Keratinocyte (primary cell): Measurements from ENCODE around the gene FOXI2. TPM values are rescaled to one million over a fixed set of nuclear protein-coding genes. Genes with fewer than 3 reads are reported as not detected.

Source experiments
- DNase-seq: peaks from one replicate; pipeline ENCODE4 v3.0.0-alpha.2; 2011; ENCODE audit warnings: low read depth, missing footprints, low spot score
- FAIRE-seq: peaks from 2 replicates; lab custom pipeline; 2011; peaks lifted over from hg19 to GRCh38; lab: Jason Lieb, UNC
- H2AFZ ChIP-seq: 2 replicates; pipeline ENCODE4 v1.6.0; 2012; ENCODE audit warnings: low read length, control low read depth, inconsistent platforms; ENCODE audit not compliant: control insufficient read depth
- H3K27ac ChIP-seq: 2 replicates; pipeline ENCODE4 v1.5.1; 2011; ENCODE audit warnings: low read length; ENCODE audit not compliant: control insufficient read depth, insufficient read depth
- H3K27me3 ChIP-seq: 3 replicates; pipeline ENCODE4 v1.6.0; 2011; ENCODE audit warnings: low read length; ENCODE audit not compliant: control insufficient read depth, insufficient read depth; ENCODE audit errors: extremely low read depth
- H3K36me3 ChIP-seq, 2 experiments: 2 replicates in 1 of 2; 3 replicates in 1 of 2; pipeline ENCODE4 v1.5.1; 2011; ENCODE audit warnings: low read length in 2 of 2, mild to moderate bottlenecking in 1 of 2; ENCODE audit not compliant: control insufficient read depth in 2 of 2, insufficient read depth in 2 of 2; ENCODE audit errors: extremely low read depth in 1 of 2
- H3K4me1 ChIP-seq: 3 replicates; pipeline ENCODE4 v1.5.1; 2011; ENCODE audit warnings: low read length; ENCODE audit not compliant: control insufficient read depth, insufficient read depth; ENCODE audit errors: extremely low read depth
- H3K4me2 ChIP-seq: 3 replicates; pipeline ENCODE4 v1.6.0; 2011; ENCODE audit warnings: low read depth, low read length; ENCODE audit not compliant: control insufficient read depth, insufficient read depth; ENCODE audit errors: extremely low read depth
- H3K4me3 ChIP-seq, 3 experiments: fragments of 200-600 bp in 1 of 3; sonication (generic) in 1 of 3; 2 replicates in 2 of 3; 3 replicates in 1 of 3; pipeline ENCODE4 v1.5.1; 2011 to 2016; ENCODE audit warnings: low read length in 3 of 3, mild to moderate bottlenecking in 3 of 3, control low read depth in 2 of 3, inconsistent platforms in 1 of 3, low read depth in 1 of 3, mixed read lengths in 1 of 3, mixed run types in 1 of 3, moderate library complexity in 1 of 3; ENCODE audit not compliant: control insufficient read depth in 2 of 3, insufficient read depth in 2 of 3; ENCODE audit errors: extremely low read depth in 1 of 3
- H3K79me2 ChIP-seq: 2 replicates; pipeline ENCODE4 v1.6.0; 2012; ENCODE audit warnings: low read length; ENCODE audit not compliant: control insufficient read depth, insufficient read depth
- H3K9ac ChIP-seq: 3 replicates; pipeline ENCODE4 v1.6.0; 2011; ENCODE audit warnings: low read length; ENCODE audit not compliant: control insufficient read depth, insufficient read depth; ENCODE audit errors: extremely low read depth
- H3K9me1 ChIP-seq: 3 replicates; pipeline ENCODE4 v1.6.0; 2011; ENCODE audit warnings: low read length; ENCODE audit not compliant: control insufficient read depth, insufficient read depth; ENCODE audit errors: extremely low read depth
- H3K9me3 ChIP-seq: 2 replicates; pipeline ENCODE4 v1.5.1; 2012; ENCODE audit warnings: low read depth, low read length; ENCODE audit not compliant: control insufficient read depth
- H4K20me1 ChIP-seq: 3 replicates; pipeline ENCODE4 v1.6.0; 2011; ENCODE audit warnings: low read length; ENCODE audit not compliant: control insufficient read depth, insufficient read depth; ENCODE audit errors: extremely low read depth
- CTCF ChIP-seq, 3 experiments: IDR thresholded peaks in 1 of 3; conservative IDR thresholded peaks in 1 of 3; optimal IDR thresholded peaks in 1 of 3; 2 replicates in 2 of 3; 3 replicates in 1 of 3; pipeline versions ENCODE3 to v1.5.1; 2011; ENCODE audit warnings: low read length in 3 of 3, mild to moderate bottlenecking in 3 of 3, moderate library complexity in 2 of 3, control low read depth in 1 of 3, inconsistent platforms in 1 of 3; ENCODE audit not compliant: insufficient read depth in 2 of 3; ENCODE audit errors: extremely low read depth in 1 of 3
- EZH2 ChIP-seq: IDR thresholded peaks from one replicate; pipeline ENCODE4 v1.6.1; 2012; ENCODE audit warnings: inconsistent platforms, mild to moderate bottlenecking, low read length, moderate library complexity
- dilution Hi-C: fragments of 300-500 bp; cut with MboI; formaldehyde crosslinking; loops from one replicate; pipeline ENCODE4 v1.7.0; 2020; ENCODE audit warnings: low sequenced_read_pairs; ENCODE audit not compliant: extremely low pct_ligation_motif_present
- polyA plus RNA-seq, 5 experiments: library from polyadenylated mRNA; depleted of rRNA in 3 of 5; stranded (reverse) in 3 of 5; stranded (forward) in 1 of 5; unstranded in 1 of 5; fragments of >200 nt; gene quantifications; 1 replicate in 1 of 5; 2 replicates in 3 of 5; 3 replicates in 1 of 5; pipeline versions ENCODE4 v1.2.1 to v1.2.3, GENCODE V29; 2011 to 2012; ENCODE audit warnings: missing spikeins in 2 of 5, low read depth in 1 of 5, low replicate concordance in 1 of 5

FOXI2 gene
- polyA plus RNA-seq, 1 donor (not counting 4 experiments of a cell fraction or from before 2014, with no cell fraction given), result not detected

DNA sequence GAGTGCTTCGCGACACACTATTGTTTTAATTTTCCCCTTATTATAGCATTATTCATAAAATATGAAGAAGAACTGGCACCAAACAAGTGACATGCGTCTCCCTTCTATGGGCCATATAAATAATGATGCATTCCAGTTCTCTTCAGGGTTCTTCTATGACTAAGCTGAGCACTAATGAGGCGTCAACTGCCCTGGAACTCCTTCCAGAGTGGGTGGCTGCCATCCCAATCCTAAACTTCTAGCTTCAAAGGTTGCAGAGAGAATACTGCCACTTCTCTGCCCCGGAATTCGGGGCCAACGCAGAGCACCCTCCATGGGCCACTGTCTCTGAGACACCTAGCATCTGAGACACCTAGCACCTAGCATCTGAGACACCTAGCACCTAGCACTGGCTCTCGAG, 37.7 kb upstream of the FOXI2 start:
- H3K9ac ChIP-seq, result no peak overlapping the region
- TF ChIP-seq EZH2 (no peak), CTCF (optimal IDR thresholded peaks at IDR 0.05 in 1 of 3, IDR thresholded peaks at IDR 0.05 in 1 of 3, conservative IDR thresholded peaks at IDR 0.05 in 1 of 3; ENCODE audit: extremely low read depth in 1 of 3, insufficient read depth in 2 of 3, low read length in 3 of 3) (no peak)
- no peaks in the 10 kb centered on the region for H3K9me1 ChIP-seq
- no peaks in the 10 kb centered on the region for H4K20me1 ChIP-seq
- no peaks in the 10 kb centered on the region for H3K79me2 ChIP-seq
- H3K4me1 ChIP-seq, result no peaks in the 10 kb centered on the region
- H3K27ac ChIP-seq, result no peak overlapping the region
- DNase-seq (no peak), FAIRE-seq (no peak)
- H3K27me3 ChIP-seq, result no peaks in the 10 kb centered on the region
- no peaks in the 10 kb centered on the region for H3K36me3 ChIP-seq
- H3K4me3 ChIP-seq, result no peak overlapping the region
- H3K4me2 ChIP-seq, result no peak overlapping the region
- dilution Hi-C loops, result no loop called here
- no peak overlapping the region for H2AFZ ChIP-seq
- no peaks in the 10 kb centered on the region for H3K9me3 ChIP-seq

- no peaks in the 10 kb centered on the region for H3K4me1 ChIP-seq
- DNase-seq (no peak), FAIRE-seq (no peak)
- H3K27me3 ChIP-seq, result no peaks in the 10 kb centered on the region
- no peak overlapping the region for H3K4me3 ChIP-seq
- dilution Hi-C loops, result no loop called here
- no peak overlapping the region for H3K27ac ChIP-seq
- H3K4me2 ChIP-seq, result no peak overlapping the region
- no peaks in the 10 kb centered on the region for H3K9me3 ChIP-seq
- H3K79me2 ChIP-seq, result no peaks in the 10 kb centered on the region
- TF ChIP-seq CTCF (optimal IDR thresholded peaks at IDR 0.05 in 1 of 3, IDR thresholded peaks at IDR 0.05 in 1 of 3, conservative IDR thresholded peaks at IDR 0.05 in 1 of 3; ENCODE audit: extremely low read depth in 1 of 3, insufficient read depth in 2 of 3, low read length in 3 of 3), result no peak
- TF ChIP-seq EZH2, result no peak
- no peaks in the 10 kb centered on the region for H3K9me1 ChIP-seq
- H3K9ac ChIP-seq, result no peak overlapping the region
- no peak overlapping the region for H2AFZ ChIP-seq
- no peaks in the 10 kb centered on the region for H4K20me1 ChIP-seq
- no peaks in the 10 kb centered on the region for H3K36me3 ChIP-seq
Measured at GRCh38 chr10:127702271-127702670, 34.7 kb upstream of the FOXI2 start.
